ENCODE results near the gene SUMO2.
"Not testable (repeated sequence)": the region's sequence is repeated elsewhere in the genome, so short reads cannot be mapped to it uniquely, and the experiment has no call there.

Gene SUMO2

GRCh38 chr17:75142236-75142971 lies 40.4 kb downstream of the SUMO2 start:
- no peak for DNase-seq

GRCh38 chr17:75138519-75138918 lies 44.2 kb downstream of the SUMO2 start:
- DNase-seq: no peak

DNA sequence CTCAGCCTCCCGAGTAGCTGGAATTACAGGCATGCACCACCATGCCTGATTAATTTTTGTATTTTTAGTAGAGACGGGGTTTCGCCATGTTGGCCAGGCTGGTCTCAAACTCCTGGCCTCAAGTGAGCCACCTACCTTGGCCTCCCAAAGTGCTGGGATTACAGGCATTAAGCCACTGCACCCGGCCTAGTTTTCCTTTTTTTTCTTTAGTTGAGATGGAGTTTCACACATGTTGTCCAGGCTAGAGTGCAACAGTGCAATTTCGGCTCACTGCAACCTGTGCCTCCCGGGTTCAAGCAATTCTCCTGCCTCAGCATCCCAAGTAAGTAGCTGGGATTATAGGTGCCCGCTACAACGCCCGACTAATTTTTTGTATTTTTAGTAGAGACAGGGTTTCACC lies 45.0 kb downstream of the SUMO2 start:
- not testable (repeated sequence) for DNase-seq

- DNase-seq: no peak
Observed at GRCh38 chr17:75135946-75136345, 46.8 kb downstream of the SUMO2 start.

DNA sequence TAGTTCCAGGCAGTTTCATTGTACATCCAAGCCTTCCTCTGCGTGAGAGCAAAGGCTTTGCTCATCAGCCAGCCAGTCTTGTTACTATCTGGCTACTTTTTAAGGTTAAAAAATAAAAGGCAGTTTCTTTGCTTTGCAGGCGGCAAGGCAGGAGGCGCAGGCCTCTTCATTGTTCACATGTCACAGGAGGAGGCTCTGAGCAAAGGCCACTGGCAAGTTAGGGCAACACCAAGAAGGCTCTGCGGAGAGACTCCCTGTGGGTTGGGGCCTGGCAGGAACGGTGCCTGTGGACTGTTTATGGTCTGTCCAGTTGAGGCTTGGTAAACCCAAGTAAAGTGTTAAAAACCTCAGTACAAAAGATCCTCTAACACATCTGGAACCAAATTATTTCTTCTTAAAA lies 47.3 kb downstream of the SUMO2 start:
- no peak for DNase-seq

DNA sequence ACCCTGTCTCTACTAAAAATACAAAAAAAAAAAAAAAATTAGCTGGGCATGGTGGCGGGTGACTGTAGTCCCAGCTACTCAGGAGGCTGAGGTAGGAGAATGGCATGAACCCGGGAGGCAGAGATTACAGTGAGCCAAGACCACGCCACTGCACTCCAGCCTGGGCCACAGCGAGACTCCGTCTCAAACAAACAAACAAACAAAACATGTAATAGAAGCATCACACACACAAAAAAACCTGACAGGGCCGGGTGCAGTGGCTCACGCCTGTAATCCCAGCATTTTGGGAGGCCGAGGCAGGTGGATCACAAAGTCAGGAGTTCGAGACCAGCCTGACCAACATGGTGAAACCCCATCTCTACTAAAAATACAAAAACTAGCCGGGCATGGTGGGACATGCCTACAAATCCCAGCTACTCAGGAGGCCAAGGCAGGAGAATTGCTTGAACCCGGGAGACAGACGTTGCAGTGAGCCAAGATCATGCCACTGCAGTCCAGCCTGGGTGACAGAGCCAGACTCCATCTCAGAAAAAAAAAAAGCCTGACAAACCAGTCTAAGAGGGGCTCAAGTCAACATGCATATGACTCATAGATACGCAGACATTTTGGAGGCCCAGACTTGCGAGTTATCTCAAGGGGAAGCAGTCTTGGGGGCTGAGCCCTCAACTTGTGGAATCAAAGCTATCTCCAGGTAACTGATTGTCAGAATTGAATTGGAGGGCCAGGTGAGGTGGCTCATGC lies 49.0 kb downstream of the SUMO2 start:
- not testable (repeated sequence) for DNase-seq

DNA sequence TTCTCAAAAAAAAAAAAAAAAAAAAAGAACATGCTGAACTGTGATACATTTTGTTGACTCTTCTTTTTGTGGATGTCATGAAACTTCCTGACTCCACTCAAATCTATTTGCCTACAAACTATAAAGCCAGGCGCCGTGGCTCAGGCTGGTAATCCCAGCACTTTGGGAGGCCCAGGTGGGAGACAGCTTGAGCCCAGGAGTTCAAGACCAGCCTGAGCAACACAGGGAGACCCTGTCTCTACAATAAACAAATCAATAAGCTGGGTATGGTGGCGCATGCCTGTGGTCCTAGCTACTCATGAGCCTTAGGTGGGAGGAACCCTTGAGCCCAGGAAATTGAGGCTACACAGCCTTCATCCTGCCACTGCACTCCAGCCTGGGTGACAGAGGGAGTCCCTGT lies 49.8 kb downstream of the SUMO2 start:
- no peak for DNase-seq

GRCh38 chr17:75132018-75133000 lies 50.5 kb downstream of the SUMO2 start:
- DNase-seq: not testable (repeated sequence)

- peak; percentile 89 for DNase-seq
Observed at GRCh38 chr17:75131278-75132017, 51.3 kb downstream of the SUMO2 start, which contains the start of gene NT5C. Gene NT5C (minus strand): TSS chr17:75131742. CDS start chr17:75131707, 35 bp downstream.

- peak; percentile 71 for DNase-seq
Observed at GRCh38 chr17:75130632-75131277, 52.0 kb downstream of the SUMO2 start.

GRCh38 chr17:75130059-75130631 lies 52.6 kb downstream of the SUMO2 start:
- no peak for DNase-seq

DNA sequence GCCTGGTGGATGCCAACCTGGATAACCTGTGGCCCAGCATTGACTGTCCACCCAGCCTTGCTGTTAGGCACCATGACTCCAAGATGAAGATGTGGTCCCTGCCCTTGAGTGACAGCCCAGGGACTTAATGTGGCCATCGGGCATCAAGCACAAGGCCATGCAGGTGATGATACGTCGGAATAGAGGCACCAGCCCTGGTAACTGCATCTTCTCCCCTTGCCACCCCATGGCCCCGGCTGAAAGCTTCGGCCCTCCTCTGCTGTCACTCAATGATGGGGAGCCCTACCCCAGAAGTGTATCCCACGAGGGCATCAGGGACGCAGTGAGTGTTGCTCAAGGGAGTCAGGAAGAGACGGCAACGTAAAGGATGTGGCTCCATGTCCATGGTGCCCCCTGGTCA lies 53.2 kb downstream of the SUMO2 start:
- no peak for DNase-seq

- no peak for DNase-seq
Observed at GRCh38 chr17:75128694-75129505, 53.9 kb downstream of the SUMO2 start.

- DNase-seq: not testable (repeated sequence)
Observed at GRCh38 chr17:75127936-75128335, 54.8 kb downstream of the SUMO2 start.

DNA sequence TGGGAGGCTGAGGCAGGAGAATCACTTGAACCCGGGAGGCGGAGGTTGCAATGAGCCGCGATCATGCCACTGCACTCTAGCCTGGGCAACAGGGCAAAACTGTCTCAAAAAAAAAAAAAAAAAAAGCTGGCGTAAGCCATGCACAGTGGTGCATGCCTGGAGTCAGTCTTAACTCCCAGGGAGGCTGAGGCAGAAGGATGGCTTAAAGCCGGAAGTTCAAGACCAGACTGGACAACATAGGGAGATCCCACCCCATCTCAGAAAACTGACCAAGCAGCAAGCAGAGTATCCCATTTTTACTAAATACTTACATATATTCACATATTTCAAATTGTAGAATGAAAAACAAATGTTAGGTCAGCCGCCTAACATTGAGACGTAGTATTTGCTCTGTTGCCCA lies 55.8 kb downstream of the SUMO2 start:
- no peak for DNase-seq

DNA sequence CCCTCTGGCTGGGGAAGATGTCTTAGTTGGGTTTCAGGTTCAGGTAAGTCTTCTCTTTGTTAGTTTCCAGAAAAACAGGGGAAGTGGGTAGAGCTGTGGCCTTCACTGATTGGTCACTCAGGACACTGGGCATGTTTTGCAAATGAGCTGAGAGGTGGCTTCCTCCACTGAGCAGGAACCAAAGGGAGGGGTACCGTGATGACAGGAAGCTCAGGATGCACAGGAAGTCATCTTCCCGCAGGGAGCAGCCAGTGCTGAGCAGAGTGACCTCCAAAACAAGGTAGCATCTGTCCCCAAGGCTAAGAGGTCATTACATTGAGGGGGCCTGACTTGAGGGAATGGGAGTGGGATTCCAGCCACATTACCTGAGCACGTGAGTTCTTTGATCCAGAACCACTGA lies 56.8 kb downstream of the SUMO2 start:
- no peak for DNase-seq

DNA sequence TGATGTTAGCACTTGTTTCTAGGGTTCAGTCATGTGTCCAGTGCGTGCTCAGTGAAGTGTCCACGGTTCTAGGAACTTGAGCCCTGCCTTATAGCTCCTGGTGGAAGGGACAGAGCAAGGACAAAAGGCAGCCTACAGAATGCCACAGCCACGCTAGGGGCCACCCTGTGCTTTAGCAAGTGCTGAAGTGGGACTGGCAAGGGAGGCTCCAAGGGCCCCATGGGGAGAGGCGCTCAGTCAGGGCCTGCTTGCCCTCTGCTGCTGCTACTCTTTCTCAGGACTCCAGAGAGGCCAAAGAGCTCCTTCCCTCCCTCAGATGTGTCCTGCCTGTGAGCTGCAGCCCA lies 58.0 kb downstream of the SUMO2 start:
- DNase-seq: no peak

DNA sequence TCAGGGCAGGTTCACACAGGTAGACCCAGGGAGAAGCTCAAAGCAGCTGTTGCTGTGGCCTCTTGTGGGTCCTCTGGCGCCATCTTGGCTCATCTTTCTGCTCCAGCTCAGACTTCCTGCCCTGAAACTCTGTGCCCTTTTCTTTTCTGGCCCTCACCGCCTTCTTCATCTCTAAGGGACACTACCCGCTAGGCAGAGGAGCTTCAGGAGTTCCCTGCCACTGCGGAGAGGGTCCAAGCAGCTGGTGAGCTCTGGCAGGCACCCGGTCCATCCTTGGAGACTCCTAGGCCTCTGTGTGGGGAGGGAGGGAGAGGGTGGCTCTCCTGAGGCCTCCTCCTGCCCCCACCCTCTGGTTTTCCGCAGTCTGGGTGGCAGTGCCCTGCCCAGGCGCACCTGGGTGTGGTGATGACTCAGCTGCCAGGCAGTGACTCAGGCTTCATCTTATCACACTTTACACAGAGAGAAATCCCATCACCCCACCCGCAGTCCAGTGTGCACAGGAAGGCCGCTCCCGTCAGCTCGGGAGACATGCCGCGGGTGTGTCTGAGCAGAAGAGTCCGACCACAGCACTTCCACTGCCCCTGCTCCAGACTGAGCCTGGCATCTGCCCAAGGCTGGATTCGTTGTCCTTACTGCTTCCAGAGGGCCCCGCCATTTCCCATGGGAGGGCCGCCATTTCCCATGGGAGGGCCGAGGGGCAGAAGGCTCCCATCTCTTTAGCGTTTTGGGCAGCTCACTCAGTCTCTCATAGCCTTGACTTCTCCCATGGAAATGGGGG lies 58.5 kb downstream of the SUMO2 start:
- peak; percentile 80 for DNase-seq

GRCh38 chr17:75118307-75118706 lies 64.5 kb downstream of the SUMO2 start:
- DNase-seq: no peak

DNA sequence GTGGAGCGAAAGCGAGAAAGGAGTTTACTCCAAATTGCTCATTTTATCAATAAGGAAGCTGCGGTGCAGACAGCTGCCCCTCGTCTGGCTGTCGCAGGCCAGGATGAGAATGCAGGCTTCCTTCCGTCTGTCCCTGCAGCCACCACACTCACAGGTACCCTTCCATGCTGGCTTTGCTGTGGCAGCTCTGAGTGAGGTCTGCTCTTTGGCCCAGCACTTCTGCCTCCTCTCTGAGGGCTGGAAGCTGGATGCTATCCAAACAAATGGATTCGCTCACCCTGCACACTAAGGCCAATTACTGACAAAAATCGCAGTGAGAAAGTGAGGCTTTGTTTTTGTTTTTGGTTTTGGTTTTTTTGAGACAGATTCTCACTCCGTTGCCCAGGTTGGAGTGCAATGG lies 66.0 kb downstream of the SUMO2 start:
- DNase-seq: no peak
